Vagina (tissue), 2 donors: ENCODE data around the gene ACRBP.

ENCODE experiments used
- CTCF ChIP-seq, 3 experiments: fragments of 450-650 bp in 2 of 3; fragments of 200-600 bp in 1 of 3; sonication (generic) in 1 of 3; IDR thresholded peaks; one replicate each; pipeline ENCODE4 v1.5.1; 2017 to 2019; ENCODE audit warnings: antibody characterized with exemption in 3 of 3, mild to moderate bottlenecking in 2 of 3, moderate library complexity in 2 of 3
- POLR2A ChIP-seq, 2 donors: fragments of 450-650 bp; IDR thresholded peaks; one replicate each; pipeline ENCODE4 v1.6.1; 2017; ENCODE audit warnings: antibody characterized with exemption in 2 of 2, mild to moderate bottlenecking in 2 of 2, moderate library complexity in 2 of 2
- POLR2AphosphoS5 ChIP-seq, 2 donors: sonication (generic); formaldehyde crosslinking; IDR thresholded peaks; one replicate each; pipeline ENCODE4 v1.9.0; 2017; ENCODE audit warnings: antibody characterized with exemption in 2 of 2, mild to moderate bottlenecking in 2 of 2, low read depth in 1 of 2; ENCODE audit not compliant: insufficient read depth in 1 of 2

- TF ChIP-seq CTCF (IDR thresholded peaks at IDR 0.05): no peak
- TF ChIP-seq POLR2A (IDR thresholded peaks at IDR 0.05): no peak
- no peak for TF ChIP-seq POLR2AphosphoS5 (IDR thresholded peaks at IDR 0.05; ENCODE audit: insufficient read depth in 1 of 2, low read depth in 1 of 2)
These were observed 14.9 kb downstream of the ACRBP start for GRCh38 chr12:6632026-6632983.
